Measurements from ENCODE around the gene FHL3.
A peak's percentile ranks its signal among the peaks of the same experiment; 100 is the strongest.
"Not testable (repeated sequence)": the region's sequence is repeated elsewhere in the genome, so short reads cannot be mapped to it uniquely, and the experiment has no call there.

FHL3 gene

DNA sequence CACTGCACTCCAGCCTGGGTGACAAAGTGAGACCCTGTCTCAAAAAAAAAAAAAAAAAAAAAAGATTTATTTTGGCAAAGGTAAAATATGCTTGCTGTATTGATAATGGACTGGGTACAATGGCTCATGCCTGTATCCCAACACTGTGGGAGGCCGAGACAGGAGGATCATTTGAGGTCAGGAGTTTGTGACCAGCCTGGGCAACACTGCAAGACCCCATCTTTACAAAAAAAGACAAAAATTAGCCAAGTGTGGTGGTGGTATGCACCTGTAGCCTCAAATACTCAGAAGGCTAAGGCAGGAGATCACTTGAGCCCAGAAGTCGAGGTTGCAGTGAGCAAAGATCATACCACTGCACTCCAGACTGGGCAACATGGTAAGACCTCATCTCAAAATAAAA is 21.8 kb downstream of the FHL3 start:
- no peak for DNase-seq

DNA sequence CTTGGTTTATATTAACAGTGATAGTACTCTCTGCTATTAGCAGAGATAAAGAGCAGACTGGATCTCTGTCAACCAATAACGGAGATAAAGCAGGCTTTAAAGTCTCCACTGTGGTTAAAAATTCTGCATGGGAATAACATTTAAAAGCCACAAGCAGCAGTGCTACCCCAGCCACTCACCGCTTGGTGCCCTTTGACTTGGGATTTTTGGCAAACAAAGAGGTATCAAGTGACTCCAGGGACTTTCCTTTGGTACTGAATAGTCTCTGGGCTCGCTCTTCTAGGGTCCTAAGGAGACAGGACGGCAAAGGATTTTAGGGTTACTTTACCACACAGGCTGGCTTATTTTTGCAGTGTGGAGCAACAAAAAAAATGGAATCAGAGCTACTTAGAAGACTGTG is 26.8 kb downstream of the FHL3 start:
- no peak for DNase-seq

DNA sequence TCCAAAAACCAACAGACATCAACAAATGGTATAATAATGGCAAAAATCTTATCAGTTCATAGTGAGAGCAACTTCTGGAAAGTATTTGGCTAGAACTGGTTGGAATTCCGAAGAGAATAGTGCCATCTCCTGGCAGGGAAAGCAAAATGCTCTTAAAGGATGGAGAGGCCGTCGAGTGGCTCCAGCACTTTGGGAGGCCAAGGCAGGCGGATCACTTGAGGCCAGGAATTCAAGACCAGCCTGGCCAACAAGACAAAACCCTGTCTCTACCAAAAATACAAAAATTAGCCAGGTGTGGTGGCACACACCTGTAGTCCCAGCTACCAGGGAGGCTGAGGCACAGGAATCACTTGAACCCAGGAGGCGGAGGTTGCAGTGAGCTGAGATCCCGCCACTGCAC is 30.2 kb downstream of the FHL3 start:
- DNase-seq: peak; percentile 78

DNA sequence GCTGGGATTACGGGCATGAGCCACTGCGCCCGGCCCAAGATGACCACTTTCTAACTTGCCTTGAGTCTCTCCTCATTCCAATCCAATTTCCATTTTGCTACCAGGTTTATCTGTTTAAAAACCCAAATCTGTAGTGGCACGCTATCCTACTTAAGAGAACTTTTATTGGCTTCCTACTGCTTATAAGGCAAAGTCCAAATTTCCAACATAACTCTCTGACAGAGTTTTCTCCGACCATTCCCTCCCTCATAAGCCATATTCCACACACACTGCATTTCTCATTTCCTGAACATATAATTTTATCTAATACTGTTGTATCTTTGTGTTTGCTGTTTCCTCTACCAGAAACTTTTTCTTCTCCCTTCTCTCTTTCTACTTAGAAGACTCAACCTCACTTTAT is 30.7 kb downstream of the FHL3 start:
- no peak for DNase-seq

DNA sequence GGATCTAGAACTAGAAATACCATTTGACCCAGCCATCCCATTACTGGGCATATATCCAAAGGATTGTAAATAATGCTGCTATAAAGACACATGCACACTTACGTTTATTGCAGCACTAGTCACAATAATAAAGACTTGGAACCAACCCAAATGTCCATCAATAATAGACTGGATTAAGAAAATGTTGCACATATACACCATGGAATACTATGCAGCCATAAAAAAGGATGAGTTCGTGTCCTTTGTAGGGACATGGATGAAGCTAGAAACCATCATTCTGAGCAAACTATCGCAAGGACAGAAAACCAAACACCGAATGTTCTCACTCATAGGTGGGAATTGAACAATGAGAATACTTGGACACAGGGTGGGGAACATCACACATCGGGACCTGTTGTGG is 31.6 kb downstream of the FHL3 start:
- DNase-seq: not testable (repeated sequence)

DNA sequence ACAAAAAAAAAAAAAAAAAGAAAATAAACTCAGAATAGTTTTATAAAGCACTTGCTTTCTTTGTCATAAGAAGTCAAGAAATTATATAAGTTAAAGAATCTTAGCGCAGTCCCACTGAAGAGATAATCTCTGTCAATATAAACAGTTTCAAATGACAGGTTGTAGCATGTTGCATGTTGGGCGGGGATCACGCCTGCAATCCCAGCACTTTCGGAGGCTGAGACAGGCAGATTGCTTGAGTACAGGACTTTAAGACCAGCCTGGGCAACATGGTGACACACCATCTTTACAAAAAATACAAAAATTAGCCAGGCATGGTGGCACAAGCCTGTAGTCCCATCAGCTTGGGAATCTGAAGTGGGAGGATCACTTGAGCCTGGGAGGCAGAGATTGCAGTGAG is 40.0 kb downstream of the FHL3 start:
- no peak for DNase-seq

DNA sequence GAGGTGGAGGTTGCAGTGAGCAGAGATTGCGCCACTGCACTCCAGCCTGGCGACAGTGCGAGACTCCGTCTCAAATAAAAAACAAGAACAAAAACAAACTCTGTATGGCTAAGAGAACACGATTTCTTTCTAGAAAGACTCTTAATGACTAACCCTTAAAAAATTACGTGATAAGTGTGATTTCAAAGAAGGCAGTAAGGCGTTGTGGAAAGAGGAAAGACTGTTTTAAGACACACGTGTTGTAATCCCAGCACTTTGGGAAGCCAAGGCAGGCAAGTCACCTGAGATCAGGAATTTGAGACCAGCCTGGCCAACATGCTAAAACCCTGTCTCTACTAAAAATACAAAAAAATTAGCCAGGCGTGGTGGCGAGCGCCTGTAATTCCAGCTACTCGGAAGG is 41.2 kb downstream of the FHL3 start:
- not testable (repeated sequence) for DNase-seq

DNA sequence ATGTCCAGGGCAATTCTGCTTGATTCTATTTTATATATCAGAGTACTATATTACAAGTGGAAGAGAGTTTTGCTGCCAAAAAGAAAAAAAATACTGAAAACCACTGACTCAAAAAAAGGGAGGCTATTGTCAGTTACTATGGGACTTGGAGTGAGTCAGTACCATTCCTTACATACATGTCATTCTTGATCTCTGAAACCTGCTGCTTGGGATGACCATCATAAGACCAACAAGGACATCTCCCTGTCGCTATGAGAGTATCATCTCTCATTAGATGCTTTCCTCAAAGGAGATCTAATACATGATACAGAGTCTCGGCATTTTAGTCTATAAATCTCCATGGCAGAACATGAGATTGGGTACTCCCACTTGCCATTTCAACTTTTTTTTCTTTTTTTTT is 46.6 kb downstream of the FHL3 start:
- DNase-seq: no peak

DNA sequence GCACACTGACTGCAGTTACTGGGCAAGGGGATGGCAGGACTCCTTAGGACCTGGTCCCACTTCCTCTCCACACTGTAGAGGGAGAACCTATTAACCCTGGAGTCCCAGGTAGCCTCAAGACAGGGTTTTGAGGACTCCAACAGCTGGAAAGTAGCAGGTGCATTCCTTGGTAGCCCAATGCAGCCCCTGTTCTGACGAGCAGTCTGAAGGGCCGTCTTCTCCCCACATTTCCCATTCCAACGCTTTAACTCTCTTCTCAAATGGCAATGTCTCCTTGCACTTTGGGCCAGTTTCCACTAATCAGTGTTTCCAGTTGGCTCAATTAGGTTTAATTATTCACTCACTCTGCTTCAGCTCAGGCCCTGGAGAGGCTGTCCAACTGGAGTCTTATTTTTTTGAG is 49.6 kb downstream of the FHL3 start:
- DNase-seq: no peak

DNA sequence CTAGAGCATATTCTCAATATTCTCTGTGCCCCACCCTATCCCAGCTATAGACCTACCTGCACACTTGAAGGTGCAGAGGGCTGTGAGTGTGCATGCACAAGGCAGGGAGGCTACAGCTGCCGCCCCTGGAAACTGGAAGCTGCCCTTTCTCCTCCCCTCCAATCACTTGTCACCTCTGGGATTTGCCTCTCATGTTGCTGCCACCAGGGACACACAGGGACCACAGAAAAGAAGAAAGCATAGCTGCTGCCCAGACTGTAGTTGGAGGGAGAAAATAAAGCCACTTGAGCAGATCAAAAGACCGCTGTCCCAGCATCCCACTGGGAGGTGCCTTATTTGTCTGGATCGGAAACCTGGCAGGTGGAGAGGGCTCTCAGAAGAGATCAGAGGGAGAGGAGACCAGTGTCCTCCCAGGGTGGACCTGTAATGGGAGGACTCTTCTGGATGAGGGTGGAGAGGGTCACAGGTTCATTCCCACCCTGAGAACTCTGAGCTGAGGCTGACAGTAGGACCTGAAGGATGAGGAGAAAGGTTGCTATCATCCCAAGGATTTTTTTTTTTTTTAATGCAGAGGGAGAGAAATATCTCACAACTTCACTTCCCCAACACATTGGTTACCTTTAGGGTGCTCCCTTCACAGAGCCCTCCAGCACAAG is 50.9 kb downstream of the FHL3 start:
- DNase-seq: no peak

DNA sequence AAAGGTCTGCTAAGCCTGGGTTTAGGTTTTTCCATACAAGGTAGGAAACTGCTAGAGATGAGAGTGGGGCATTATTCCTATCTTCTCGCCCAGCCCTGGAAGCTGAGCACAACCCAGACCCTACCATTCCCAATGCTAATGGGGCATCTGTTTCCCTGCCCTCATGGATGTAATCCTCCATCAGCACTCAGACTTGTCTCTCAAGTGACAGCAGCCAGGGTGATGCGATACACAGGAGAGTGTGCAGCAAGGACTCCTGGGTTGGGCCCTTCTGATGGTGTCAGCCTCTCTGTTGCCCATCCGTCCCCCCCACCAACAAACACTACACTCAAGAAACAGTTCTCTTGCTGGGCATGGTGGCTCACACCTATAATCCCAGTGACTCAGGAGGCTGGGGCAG is 52.6 kb downstream of the FHL3 start:
- DNase-seq: no peak

DNA sequence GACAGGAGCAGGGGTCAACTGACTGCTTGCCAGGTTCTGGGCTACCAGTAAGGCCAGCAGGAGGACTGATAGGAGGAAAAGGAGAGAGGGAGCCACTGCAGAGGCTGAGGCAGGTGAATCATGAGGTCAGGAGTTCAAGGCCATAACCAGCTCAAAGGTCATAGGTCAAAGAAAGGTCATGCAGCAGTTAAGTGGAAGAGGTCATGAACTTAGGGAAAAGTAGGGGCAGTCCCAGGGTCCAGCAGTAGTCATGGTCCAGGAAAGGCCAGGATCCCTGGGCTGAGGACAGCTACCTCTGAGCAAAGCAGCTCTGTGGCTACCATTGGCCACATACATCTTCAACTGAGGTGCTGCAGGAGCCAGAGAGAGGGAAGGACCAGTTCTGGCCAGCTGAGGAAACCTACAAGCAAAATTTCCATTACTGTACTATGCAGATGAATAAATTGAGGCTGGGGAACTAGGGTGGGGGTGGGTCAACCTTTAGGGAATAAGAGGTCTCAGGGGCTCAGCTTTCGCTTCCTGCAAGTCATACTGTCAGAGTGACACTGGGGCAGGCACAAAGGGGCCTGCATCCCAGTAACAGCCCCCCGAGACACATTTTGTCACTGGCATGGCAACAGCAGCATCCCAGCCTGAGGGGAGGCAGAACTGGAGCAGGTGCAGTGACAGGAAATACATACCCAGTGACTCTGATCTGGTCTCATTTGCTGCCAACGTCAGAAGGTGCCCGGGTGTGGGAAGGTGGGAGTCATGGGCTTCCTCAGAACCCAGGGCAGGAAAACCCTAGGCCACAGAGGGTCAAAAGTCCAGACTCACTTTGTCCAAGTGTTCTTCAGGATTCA is 53.3 kb downstream of the FHL3 start:
- DNase-seq: no peak

DNA sequence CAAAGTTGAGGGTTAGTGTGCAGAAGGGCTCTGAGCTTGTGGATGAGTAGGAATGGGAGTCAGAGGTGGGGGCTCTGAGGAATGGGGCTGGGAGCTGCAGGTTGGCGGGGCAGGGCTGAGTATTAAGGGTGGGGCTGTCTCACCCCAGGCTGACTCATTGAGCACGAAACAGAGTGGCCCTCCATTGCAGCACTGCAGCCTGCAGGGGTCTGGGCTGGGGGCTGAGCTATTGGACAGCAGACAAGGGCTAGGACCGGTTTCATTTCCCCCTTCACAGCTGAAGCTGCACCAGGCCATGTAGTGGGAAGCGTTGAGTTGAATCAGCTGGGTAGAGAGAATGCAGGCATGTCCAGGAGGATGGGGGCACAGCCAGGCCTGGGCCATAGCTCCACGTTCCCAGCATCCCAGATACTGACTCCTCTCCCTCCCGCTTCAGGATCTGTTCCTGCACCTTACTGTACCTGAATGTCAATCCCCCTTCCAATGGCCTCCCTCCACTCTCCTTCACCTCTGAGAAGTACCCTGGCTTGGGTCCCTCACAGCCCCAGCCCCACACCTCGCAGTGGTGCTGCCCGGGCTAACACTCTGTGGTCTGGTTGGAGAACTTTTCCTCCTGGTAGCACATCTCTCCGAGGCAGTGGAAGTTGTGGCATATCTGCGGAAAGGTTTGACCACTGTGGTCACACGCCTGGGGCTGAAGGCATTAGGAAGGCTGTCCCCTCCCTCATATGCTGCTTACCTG is 54.1 kb downstream of the FHL3 start:
- DNase-seq: no peak

DNA sequence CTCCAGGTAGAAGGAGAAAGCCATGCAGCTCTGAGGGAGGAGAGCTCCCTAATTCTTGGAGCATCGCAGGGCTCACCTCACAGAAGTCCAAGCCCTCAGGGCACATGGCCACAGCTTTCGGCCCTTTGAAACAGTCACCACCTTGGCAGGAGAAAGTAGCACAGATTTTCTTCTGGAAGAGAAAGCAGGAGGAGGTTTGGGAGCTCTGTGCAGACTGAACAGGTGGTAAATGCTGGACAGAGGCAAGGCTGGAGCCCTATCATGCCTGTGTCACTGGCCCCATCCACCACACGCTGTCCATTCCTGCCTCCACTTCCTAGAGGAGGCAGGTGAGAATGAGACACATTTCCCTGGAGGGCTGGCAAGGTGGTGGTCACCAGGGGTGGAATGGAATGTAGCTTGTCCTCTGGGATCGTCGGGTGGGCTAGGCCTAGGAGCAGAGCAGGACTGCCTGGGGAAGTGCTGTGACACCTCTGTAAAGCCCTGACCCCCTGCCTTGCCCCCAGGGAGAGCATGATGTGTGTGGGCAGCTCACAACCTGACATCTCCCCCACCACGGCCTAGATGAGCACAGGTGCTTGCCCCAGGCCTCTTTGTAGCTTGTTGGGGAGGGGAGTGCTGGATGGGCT is 55.7 kb downstream of the FHL3 start:
- no peak for DNase-seq

DNA sequence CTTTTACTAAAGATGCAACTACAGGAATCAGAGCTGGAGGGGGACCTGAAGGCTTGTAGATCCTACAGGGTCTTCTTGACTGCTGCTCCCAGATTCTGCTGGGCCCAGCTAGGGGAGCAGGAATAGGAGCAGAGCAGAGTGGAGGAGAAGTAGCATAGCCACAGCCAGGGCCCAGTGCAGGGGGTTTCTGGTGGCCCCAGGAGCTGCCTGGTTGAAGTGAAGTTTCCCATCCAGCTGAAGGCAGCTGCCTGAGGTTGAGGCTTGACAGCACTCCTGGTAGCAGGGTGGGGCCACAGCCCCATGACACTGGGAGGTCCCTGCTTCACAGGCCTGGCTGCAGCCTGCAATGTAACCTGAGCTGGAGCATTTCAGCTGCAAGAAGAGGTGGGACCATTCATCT is 56.5 kb downstream of the FHL3 start:
- DNase-seq: no peak

DNA sequence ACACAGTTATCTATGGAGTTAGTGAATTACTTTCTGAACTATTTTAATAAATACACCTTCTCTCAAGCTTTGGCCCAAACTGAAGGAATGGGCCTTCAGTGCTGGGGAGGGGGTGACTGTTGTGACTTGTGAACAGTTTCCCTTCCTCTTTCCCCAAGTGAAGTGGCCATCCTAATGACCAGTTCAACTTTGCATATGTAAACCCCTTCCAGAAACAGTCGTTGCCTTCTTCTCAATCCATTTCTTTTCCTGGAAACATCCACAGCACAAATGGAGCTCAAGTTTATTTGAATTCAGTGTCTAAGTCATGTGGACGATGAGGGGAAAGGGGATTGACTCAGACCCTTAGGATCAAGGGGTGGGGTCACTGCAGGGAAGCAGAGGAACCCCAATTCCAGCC is 57.1 kb downstream of the FHL3 start:
- no peak for DNase-seq

DNA sequence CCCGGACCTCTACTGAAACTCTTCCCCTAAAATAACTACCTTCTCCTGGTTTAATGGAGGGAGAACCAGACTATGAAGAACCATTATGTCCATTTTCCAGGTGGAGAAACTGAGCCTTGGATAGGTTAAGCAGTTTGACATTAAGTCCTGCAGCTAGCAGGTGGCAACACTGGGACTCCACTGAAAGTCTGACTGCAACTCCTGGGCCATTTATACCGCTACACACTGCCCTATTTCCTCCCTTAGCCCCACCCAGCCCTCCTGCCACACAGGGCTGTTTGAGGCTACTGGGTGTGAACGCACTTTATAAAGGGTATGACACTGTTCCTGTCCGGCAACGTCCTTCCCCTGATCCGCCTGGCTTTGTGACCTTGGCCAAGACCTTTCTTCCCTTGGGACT is 58.0 kb downstream of the FHL3 start:
- no peak for DNase-seq

Data from NCI-H774 (cell line).